ENCODE data around the gene PPP1R9A.

DNA sequence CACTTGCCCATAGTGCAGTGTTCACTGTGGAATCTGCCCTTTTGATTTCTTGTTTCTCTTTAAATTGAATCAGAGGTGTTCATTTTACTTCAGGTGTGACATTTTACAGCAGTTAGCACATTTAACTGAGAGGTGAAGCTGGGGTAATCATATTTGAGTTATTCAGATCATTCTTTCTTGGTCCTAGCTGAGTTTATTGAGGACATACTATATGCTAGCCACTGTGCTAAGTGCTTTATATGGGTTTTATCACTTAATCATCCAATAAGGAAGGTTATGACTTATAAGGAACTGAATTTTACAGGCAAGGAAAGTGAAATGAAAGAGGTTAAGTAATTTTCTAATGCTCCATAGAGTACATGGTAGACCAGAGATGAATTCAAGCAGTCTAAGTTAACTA is 337.2 kb downstream of the PPP1R9A start:
- TF ChIP-seq, protein P1, sequence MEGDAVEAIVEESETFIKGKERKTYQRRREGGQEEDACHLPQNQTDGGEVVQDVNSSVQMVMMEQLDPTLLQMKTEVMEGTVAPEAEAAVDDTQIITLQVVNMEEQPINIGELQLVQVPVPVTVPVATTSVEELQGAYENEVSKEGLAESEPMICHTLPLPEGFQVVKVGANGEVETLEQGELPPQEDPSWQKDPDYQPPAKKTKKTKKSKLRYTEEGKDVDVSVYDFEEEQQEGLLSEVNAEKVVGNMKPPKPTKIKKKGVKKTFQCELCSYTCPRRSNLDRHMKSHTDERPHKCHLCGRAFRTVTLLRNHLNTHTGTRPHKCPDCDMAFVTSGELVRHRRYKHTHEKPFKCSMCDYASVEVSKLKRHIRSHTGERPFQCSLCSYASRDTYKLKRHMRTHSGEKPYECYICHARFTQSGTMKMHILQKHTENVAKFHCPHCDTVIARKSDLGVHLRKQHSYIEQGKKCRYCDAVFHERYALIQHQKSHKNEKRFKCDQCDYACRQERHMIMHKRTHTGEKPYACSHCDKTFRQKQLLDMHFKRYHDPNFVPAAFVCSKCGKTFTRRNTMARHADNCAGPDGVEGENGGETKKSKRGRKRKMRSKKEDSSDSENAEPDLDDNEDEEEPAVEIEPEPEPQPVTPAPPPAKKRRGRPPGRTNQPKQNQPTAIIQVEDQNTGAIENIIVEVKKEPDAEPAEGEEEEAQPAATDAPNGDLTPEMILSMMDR (tag by site-specific recombination; IDR thresholded peaks at IDR 0.05) = no peak
- TF ChIP-seq ZNF324 (tag by site-specific recombination; IDR thresholded peaks at IDR 0.05) = no peak
- no peak for TF ChIP-seq ZNF518A (tag by site-specific recombination; conservative IDR thresholded peaks at IDR 0.05; ENCODE audit: low read depth)
- TF ChIP-seq ZNF280D (tag by site-specific recombination; IDR thresholded peaks at IDR 0.05) = no peak
- no peak for TF ChIP-seq ZNF561 (tag by site-specific recombination; IDR thresholded peaks at IDR 0.05; ENCODE audit: borderline replicate concordance)
- TF ChIP-seq HOXA7 (CRISPR knock-in tag; IDR thresholded peaks at IDR 0.05; ENCODE audit: borderline replicate concordance) = no peak
